NCI-H1105 (cell line): Measurements from ENCODE around the gene FAM217A.
A peak's percentile ranks its signal among the peaks of the same experiment; 100 is the strongest.

Experiments used
- DNase-seq: peaks from one replicate; lab custom pipeline; 2025; lab: John Stamatoyannopoulos, UW

Gene FAM217A

GRCh38 chr6:4084444-4085331, 5.8 kb upstream of the FAM217A start:
- peak; percentile 65 for DNase-seq

- no peak for DNase-seq
These were observed 4.3 kb downstream of the FAM217A start for GRCh38 chr6:4074478-4075235.

- DNase-seq = no peak
These were observed 7.6 kb downstream of the FAM217A start for GRCh38 chr6:4071330-4071729.

- DNase-seq = no peak
These were observed 9.7 kb downstream of the FAM217A start for GRCh38 chr6:4069199-4069598.

GRCh38 chr6:4067673-4068072, 11.3 kb downstream of the FAM217A start:
- DNase-seq = no peak

GRCh38 chr6:4066029-4066755, 12.7 kb downstream of the FAM217A start:
- no peak for DNase-seq

- DNase-seq = no peak
These were observed 19.7 kb downstream of the FAM217A start for GRCh38 chr6:4059115-4059777.

- no peak for DNase-seq
These were observed 21.9 kb downstream of the FAM217A start for GRCh38 chr6:4057036-4057435.

GRCh38 chr6:4055420-4056041, 23.4 kb downstream of the FAM217A start:
- DNase-seq = no peak

GRCh38 chr6:4049246-4049645, 29.7 kb downstream of the FAM217A start:
- no peak for DNase-seq

- DNase-seq = no peak
These were observed 37.5 kb downstream of the FAM217A start for GRCh38 chr6:4041480-4041879.

- DNase-seq = no peak
These were observed 39.6 kb downstream of the FAM217A start for GRCh38 chr6:4039348-4039747.

GRCh38 chr6:4036581-4036980, 42.4 kb downstream of the FAM217A start:
- DNase-seq = no peak

GRCh38 chr6:4032475-4032874, 46.5 kb downstream of the FAM217A start:
- DNase-seq = no peak

- DNase-seq = no peak
These were observed 47.5 kb downstream of the FAM217A start for GRCh38 chr6:4031442-4031841.

- no peak for DNase-seq
These were observed 48.3 kb downstream of the FAM217A start for GRCh38 chr6:4030669-4031068.

- no peak for DNase-seq
These were observed 49.2 kb downstream of the FAM217A start for GRCh38 chr6:4029687-4030086.

GRCh38 chr6:4028051-4028450, 50.9 kb downstream of the FAM217A start:
- no peak for DNase-seq

GRCh38 chr6:4025681-4026080, 53.3 kb downstream of the FAM217A start:
- no peak for DNase-seq

- no peak for DNase-seq
These were observed 55.7 kb downstream of the FAM217A start for GRCh38 chr6:4023240-4023639.

GRCh38 chr6:4021854-4022695, 56.9 kb downstream of the FAM217A start:
- no peak for DNase-seq
